NCI-H446 (cell line): ENCODE data around the gene SERTAD1.

Experiments used
- DNase-seq, 2 experiments: peaks; one replicate each; lab custom pipeline; 2025; lab: John Stamatoyannopoulos, UW

Gene SERTAD1

GRCh38 chr19:40376286-40376862 lies 49.4 kb downstream of the SERTAD1 start:
- DNase-seq: no peak

GRCh38 chr19:40374084-40374483 lies 51.7 kb downstream of the SERTAD1 start:
- no peak for DNase-seq

GRCh38 chr19:40371802-40372122 lies 54.0 kb downstream of the SERTAD1 start:
- DNase-seq: no peak
